GM19023 (cell line): ENCODE results near the gene MTUS2.

ENCODE experiments used
- ATAC-seq: cut with Tn5 transposase; IDR thresholded peaks from one replicate; pipeline ENCODE4 v1.9.1; 2021; ENCODE audit warnings: mild to moderate bottlenecking, moderate library complexity; ENCODE audit not compliant: unreplicated experiment

MTUS2 gene

DNA sequence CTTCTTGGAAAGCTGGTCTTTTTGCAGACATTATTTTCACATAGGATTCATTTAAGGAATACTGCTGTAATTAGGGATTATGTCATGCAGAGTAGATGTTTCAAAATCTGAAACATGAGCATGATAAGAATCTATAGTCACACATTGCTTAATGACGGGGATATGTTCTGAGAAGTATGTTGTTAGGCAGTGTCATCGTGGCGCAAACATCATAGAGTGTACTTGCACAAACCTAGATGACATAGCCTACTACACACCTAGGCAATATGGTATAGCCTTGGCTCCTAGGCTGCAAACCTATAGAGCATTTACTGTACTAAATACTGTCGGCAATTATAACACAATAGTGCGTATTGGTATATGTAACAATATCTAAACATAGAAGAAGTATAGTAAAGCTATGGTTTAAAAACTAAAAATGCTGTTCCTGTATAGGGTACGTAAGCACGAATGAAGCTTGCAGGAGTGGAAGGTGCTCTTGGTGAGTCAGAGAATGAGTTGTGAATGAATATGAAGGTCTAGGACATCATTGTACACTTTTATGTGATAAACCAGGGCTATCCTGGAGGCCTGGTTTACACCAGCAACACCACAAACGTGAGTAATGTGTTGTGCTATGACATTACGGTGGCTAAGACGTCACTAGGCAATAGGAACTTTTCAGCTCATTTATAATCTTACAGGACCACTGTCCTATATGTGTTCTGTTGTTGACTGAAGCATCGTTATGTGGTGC, 283.1 kb downstream of the MTUS2 start:
- ATAC-seq: no peak

DNA sequence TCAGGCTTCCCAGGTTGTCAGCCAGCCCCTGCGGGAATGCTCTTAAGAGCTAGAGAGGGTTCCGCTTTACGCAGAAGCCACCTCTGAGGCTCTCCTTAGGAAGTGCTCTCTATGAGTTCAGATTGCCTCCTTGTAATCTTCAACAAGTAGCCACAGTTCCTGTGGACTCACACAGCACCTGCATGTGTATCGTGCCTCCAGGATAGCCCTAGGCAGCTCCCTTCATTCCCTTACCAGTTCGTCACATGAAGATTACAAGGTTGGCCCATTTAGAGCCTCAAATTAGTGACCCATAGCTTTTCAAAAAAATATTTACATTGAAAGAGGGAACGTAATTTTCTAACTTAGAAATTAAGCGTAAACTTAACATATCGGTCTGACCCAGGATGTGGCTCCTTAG, 284.3 kb downstream of the MTUS2 start:
- no peak for ATAC-seq

- no peak for ATAC-seq
Measured at GRCh38 chr13:29105779-29106178, 285.6 kb downstream of the MTUS2 start.

- ATAC-seq: no peak
Measured at GRCh38 chr13:29106651-29107050, 286.5 kb downstream of the MTUS2 start.

- no peak for ATAC-seq
Measured at GRCh38 chr13:29108068-29108786, 288.1 kb downstream of the MTUS2 start.

- ATAC-seq: no peak
Measured at GRCh38 chr13:29109987-29110386, 289.8 kb downstream of the MTUS2 start.

DNA sequence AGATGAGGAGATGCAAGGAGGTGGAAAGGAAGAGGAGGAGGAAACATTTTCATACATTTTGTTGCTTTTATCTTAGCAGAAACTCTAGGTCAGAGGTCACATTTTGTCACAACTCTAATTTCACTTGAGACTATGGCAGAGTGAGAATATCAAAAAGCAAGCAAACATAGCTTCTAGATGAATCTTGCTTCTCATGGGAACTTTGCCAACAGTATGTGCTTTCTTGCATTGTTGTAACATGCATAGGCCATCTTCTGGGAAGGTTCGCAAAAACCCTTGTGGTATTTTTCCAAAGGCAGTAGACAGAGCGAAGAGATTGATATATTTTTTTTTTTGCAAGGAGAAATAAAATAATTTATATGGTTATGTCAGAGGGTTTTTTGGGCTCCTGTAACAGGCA, 291.3 kb downstream of the MTUS2 start:
- ATAC-seq: no peak

GRCh38 chr13:29115842-29116241, 295.7 kb downstream of the MTUS2 start:
- no peak for ATAC-seq

DNA sequence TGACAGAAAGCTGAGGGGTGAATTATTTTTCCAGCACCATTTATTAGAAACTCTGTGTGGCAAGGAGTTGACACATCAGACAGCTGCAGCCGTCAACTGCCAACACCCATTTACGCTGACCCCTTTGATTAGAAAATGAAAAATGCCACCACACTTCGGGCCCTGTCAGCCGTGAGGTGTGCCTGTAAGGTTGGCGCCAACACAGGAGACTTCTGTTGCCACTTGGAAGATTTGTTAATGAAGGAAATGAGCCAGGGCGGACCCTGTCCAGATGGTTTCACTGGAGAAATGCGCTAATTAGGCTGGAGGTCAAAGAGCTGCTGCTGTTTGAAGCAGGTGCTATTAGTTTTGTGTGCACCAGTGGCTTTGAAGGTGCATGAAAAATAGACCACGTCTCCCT, 297.5 kb downstream of the MTUS2 start:
- ATAC-seq: no peak

DNA sequence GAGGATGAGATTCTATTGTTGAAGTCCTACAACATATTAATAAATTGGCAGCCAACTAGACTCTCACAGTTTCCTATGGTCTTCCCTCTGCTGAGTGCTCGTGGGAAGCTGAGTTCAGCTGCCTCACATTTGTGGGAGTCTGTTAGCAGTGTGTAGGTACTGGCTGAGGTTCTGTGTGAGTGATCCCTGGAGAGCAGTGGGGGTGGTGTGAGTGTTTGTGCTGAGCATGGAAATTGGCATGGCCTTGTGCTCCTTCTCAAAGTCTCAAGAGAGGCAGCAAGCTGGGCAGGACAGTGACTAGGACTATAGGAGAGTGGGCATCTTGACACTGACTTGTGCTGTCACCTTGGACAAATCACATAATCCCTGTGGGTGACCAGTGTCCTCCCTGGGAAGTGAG, 298.3 kb downstream of the MTUS2 start:
- no peak for ATAC-seq

DNA sequence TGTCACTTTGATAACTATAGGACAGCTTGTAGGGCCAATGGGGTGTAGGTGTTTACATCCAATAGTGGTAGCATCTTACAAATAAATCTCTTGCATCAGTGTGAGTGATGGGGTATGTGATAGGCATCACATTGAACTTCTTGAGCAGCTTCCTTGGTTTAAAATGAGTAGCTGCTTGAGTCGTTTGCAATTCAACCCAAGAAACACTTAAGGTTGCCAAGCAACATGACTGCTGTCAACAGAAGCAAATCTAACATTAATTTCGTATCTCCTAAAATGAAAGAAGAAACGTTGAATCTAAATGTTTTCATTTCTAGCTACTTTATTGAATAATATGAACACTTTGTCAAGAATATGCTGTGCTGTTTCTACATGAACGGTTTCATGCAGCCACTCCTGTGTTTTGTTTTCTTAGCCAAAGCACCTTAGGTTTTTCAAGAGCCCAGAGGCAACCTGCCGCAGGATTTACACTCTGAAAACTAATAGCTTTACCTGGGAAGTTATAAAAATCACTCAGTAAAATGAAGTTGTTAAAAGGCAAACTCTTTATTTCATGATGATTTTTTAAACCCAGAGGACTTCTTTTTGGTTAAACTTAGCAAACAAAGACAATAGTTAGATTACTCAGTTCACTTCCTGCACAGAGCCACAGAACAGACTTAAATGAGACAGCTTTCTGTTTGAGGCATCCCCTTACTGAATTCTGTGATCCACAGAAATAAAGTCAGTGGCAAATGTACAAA, 305.2 kb downstream of the MTUS2 start:
- peak; percentile 76 for ATAC-seq

DNA sequence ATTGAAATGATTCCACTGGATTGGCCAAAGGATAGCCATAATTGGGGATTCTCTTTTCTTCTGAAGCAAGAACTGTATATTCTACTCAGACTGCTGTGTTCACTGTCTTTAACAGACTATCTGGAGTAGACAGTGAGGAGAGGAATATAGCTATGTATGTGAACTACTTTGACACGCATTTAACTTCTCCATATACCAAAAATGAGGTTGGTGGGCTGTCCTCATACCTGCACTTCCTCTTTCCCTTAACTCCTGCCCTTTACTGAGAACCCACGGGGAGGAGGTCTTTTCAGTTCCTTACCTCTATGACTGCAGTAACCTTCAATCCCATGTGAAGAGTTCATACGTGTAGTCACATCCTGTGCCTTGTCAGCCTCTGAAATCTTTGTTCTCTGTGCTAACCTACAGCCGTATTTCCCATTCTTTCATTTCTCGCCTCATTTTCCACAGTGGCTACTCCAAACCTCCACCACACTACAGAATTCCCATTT, 305.8 kb downstream of the MTUS2 start:
- peak; percentile 63 for ATAC-seq

DNA sequence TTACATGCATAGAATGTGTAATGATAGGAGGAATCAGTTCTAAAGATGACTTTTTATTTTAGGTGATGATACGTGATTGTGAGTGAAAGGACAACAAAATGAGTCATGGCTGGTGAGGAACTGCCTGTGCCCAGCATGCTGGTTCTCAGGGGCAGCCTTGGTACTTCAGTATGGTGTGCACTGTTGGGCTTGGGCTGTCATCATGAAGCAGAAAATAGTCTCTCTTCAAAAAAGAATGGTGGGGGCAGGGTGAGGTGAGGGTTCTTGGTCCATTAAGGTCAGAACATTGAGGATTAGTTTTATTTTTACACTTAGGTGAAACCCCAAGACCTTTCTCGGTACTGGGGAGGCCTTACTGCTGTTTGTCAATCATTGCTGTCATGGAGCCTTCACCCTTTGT, 309.5 kb downstream of the MTUS2 start:
- ATAC-seq: no peak

- no peak for ATAC-seq
Measured at GRCh38 chr13:29131159-29131558, 311.0 kb downstream of the MTUS2 start.

DNA sequence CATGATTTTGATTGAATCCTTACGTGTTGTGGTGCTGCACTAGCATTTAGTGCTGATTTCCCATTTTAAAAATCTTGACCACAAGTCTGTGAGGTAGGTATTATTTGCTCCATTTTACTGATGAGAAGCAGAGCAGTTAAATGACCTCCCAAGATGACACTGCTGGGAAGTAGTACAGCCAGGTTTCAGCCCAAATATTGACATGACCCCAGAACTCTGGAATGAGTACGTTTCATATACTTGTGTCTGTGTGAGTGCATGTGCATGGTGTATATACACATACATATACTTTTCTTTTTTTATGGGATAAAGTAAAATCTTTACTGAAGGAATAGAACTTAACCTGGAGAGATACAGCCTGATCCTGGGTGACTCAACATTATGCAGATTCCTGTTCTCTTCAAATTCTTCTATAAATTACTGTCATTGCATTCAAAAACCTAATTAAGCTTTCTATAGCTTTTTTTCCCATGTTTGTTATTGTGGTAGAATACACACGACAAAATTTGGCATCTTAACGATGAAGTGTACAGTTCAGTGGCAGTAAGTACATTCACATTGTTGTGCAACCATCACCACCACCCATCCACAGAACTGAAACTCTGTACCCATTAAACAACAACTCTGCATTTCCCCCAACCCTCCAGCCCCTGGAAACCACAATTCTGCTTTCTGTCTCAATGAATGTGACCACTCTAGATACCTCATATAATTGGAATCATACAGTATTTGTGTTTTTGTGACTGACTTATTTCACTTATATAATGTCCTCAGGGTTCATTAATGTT, 311.9 kb downstream of the MTUS2 start:
- ATAC-seq: no peak

- no peak for ATAC-seq
Measured at GRCh38 chr13:29136341-29136740, 316.2 kb downstream of the MTUS2 start.

- no peak for ATAC-seq
Measured at GRCh38 chr13:29137016-29137415, 316.9 kb downstream of the MTUS2 start.

DNA sequence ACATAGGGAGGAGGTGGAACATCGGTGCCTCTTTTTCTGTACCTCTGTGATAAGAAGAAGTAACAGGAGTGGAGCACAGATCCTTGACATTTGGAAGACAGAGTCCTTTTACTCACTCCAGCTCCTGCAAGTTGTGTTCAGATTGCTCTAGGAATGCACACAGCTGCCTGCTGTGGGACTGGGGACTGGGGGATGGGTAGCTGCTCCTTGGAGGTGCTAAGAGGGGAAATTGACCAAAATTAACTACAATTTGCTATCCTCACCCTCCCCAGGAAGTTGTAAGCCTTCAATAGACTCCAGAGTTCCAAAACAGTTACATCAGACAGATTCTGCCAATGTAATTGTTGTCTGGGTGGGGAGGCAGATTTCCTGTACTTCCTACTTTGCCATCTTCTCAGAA, 317.9 kb downstream of the MTUS2 start:
- ATAC-seq: no peak

- no peak for ATAC-seq
Measured at GRCh38 chr13:29140277-29140676, 320.1 kb downstream of the MTUS2 start.

DNA sequence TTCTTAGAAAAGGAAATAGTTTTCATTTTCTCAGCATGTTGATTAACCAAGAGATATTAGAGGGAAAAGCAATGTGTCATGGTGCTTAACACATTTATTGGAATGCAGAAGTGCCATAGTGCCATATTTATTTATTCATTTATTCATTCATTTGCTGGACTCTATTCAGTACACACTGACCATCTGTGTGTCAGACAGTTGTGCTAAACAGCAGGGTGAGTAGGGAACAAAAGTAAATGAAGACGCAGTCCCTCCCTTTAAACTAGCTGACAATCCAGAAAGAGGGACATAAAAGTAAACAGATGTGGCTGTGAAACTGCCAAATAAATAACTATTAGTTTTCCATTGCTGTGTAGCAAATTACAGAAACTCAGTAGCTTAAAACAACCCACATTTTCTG, 323.7 kb downstream of the MTUS2 start:
- no peak for ATAC-seq

GRCh38 chr13:29154390-29154789, 334.3 kb downstream of the MTUS2 start:
- no peak for ATAC-seq
